ENCODE results near the gene TLK1.

- TF ChIP-seq POLR2A (IDR thresholded peaks at IDR 0.05) (no peak), CTCF (IDR thresholded peaks at IDR 0.05) (no peak), POLR2AphosphoS5 (IDR thresholded peaks at IDR 0.05) (no peak)
These were observed 72.4 kb downstream of the TLK1 start for GRCh38 chr2:171088057-171088834.
